ENCODE data around the gene DLG4. TPM values are rescaled to one million over a fixed set of nuclear protein-coding genes. Genes with fewer than 3 reads are reported as not detected.

DLG4 gene
- total and polyA plus RNA-seq, 3 donors from 2014 or later, result 26.3 to 49.8 (median 45.9) TPM

DNA sequence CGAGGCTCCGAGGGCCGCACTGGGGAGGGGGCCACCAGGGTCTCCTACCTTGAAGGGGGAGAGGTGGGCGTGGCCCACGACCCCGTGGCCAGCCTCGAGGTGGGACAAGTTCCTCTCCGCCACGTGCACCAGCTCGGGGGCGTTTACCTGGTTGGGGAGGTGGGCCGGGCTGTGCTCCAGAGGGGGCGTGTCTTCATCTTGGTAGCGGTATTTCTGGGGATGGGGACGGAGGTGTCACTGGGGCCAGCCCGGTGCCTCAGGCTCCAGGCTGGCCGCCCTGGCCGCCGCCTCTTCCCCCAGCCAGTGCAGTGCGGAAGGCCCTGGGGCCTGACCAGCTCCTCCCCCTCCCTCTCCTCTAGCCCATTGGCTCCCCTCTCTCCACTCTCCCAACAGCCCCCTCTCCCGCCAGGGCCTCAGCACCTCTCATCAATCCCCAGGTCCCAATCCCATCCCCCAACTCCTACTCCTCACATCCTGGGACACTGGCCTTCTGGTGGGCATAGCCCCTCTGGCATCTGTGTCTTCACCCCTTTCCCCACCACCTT lies 11.5 kb downstream of the DLG4 start:
- no peak for TF ChIP-seq CTCF (IDR thresholded peaks at IDR 0.05)
- Histone ChIP-seq H3K36me3 (ENCODE audit: low read depth, missing control alignments) (no peaks in the 10 kb centered on the region), H3K27me3 (no peaks in the 10 kb centered on the region), H3K4me1 (peaks cover 39% of the 10 kb centered on the region), H3K9me3 (no peaks in the 10 kb centered on the region), H3K27ac (no peak overlapping the region), H3K4me3 (no peak overlapping the region)
- no peak for DNase-seq
- intact Hi-C loops (cut with DNase I; ENCODE audit: low total_unique reads), result no loop called here
- 44 to 58% methylated on average over 7 to 21 of the region's 21 CpGs for WGBS, 2 donors

- intact Hi-C loops (cut with DNase I; ENCODE audit: low total_unique reads), result no loop called here
- H3K27me3 ChIP-seq, result no peaks in the 10 kb centered on the region
- no peak overlapping the region for H3K4me3 ChIP-seq
- H3K27ac ChIP-seq, result peak overlapping the region; percentile 55 to 71
- peaks cover 39% of the 10 kb centered on the region for H3K4me1 ChIP-seq
- peak; percentile 46 for DNase-seq
- WGBS, 2 donors, result 38 to 60% methylated on average over 15 to 23 of the region's 24 CpGs
- H3K9me3 ChIP-seq, result no peaks in the 10 kb centered on the region
- no peaks in the 10 kb centered on the region for H3K36me3 ChIP-seq (ENCODE audit: low read depth, missing control alignments)
- TF ChIP-seq CTCF (IDR thresholded peaks at IDR 0.05) (no peak), POLR2A (IDR thresholded peaks at IDR 0.05) (no peak)
Measured at GRCh38 chr17:7207120-7208001, 12.3 kb downstream of the DLG4 start.

DNA sequence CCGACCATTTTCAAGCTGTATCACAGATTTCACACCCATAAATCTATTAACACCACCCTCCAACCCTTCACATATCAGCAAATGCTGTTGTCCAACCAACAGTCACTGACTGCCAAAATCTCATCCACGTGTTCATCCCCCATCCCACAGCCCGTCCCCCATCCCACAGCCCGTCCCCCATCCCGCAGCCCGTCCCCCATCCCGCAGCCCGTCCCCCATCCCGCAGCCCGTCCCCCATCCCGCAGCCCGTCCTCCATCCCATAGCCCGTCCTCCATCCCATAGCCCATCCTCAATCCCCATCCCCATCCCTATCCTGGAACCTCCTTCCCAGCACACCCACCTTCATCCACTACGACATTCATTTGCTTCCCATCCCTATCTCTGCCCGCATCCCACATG lies 14.1 kb downstream of the DLG4 start:
- TF ChIP-seq CTCF (IDR thresholded peaks at IDR 0.05), result no peak
- Histone ChIP-seq H3K36me3 (ENCODE audit: low read depth, missing control alignments) (no peaks in the 10 kb centered on the region), H3K27me3 (no peaks in the 10 kb centered on the region), H3K27ac (peak overlapping the region in 1 of 2 donors; percentile 80), H3K9me3 (no peaks in the 10 kb centered on the region), H3K4me1 (peaks cover 39% of the 10 kb centered on the region), H3K4me3 (peak overlapping the region; percentile 52 to 55)
- intact Hi-C loops (cut with DNase I; ENCODE audit: low total_unique reads), result no loop called here
- WGBS, 2 donors, result 35 to 46% methylated on average over 15 of the region's 15 CpGs
- no peak for DNase-seq

DNA sequence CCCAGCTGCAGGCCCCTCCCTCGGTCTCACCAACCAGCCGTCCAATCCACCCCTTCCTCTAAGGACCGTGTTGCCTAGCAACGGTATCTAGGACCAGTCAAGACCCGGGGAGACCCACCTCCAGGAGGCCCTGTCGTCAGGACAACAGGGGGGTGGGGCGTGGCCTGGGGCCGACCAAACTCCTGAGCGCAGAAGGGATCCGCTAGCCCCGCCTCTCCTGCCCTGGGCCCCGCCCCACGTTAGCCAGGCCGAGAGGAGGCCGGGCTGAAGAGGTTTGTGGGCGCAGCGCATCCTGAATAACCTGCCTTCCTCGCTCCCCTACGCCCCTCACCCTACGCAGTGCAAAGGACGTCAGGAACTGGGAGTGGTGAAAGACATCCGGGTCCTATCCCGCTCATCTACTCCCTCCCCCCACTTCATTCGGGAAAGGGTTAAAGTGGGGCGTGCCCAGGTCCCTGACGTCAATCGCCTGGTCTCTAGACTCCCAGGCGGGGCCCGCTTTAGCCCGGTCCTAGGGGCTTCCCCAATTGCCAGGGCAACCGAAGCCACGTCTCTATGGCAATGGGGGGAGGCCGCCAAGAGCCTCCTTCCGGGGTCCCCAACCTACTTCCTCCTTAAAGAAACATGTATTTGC lies 14.7 kb downstream of the DLG4 start:
- H3K27ac ChIP-seq, result peak overlapping the region; percentile 59 to 80
- TF ChIP-seq CTCF (IDR thresholded peaks at IDR 0.05) (peak in 1 of 3 experiments; percentile 7), POLR2A (IDR thresholded peaks at IDR 0.05) (no peak)
- DNase-seq, result peak; percentile 89
- 2 to 6% methylated on average over 6 to 34 of the region's 34 CpGs for WGBS, 2 donors
- H3K36me3 ChIP-seq (ENCODE audit: low read depth, missing control alignments), result no peaks in the 10 kb centered on the region
- H3K4me3 ChIP-seq, result peak overlapping the region; percentile 52 to 55
- peaks cover 39% of the 10 kb centered on the region for H3K4me1 ChIP-seq
- H3K27me3 ChIP-seq, result no peaks in the 10 kb centered on the region
- intact Hi-C loops (cut with DNase I; ENCODE audit: low total_unique reads), result no loop called here
- H3K9me3 ChIP-seq, result no peaks in the 10 kb centered on the region
